Esophagus squamous epithelium (tissue), 5 donors: Measurements from ENCODE around the gene ESRRA. TPM values are rescaled to one million over a fixed set of nuclear protein-coding genes. Genes with fewer than 3 reads are reported as not detected.
"Not testable (repeated sequence)": the region's sequence is repeated elsewhere in the genome, so short reads cannot be mapped to it uniquely, and the experiment has no call there.

Experiments
- DNase-seq: peaks from one replicate; lab custom pipeline; 2025; lab: John Stamatoyannopoulos, UW
- H3K27ac ChIP-seq, 4 donors: fragments of 200-600 bp; sonication (generic); one replicate each; pipeline ENCODE4 v1.5.1; 2016 to 2019; ENCODE audit warnings: mild to moderate bottlenecking in 1 of 4
- H3K27me3 ChIP-seq, 4 donors: fragments of 200-600 bp; sonication (generic); 1 replicate in 3 of 4; 2 replicates in 1 of 4; pipeline versions ENCODE4 v1.5.1 to v1.6.0; 2017 to 2021; ENCODE audit warnings: antibody characterized with exemption in 1 of 4
- H3K36me3 ChIP-seq, 3 donors: fragments of 200-600 bp; sonication (generic); one replicate each; pipeline ENCODE4 v1.5.1; 2016 to 2019
- H3K4me1 ChIP-seq, 3 donors: fragments of 200-600 bp; sonication (generic); one replicate each; pipeline ENCODE4 v1.5.1; 2017 to 2019
- H3K4me3 ChIP-seq, 4 donors: fragments of 200-600 bp; sonication (generic); 1 replicate in 3 of 4; 2 replicates in 1 of 4; pipeline ENCODE4 v1.5.1; 2016 to 2019; ENCODE audit warnings: mild to moderate bottlenecking in 2 of 4, moderate library complexity in 1 of 4
- H3K9me3 ChIP-seq, 3 donors: fragments of 200-600 bp; sonication (generic); one replicate each; pipeline ENCODE4 v1.5.1; 2016 to 2019
- POLR2A ChIP-seq, 4 donors: fragments of 450-650 bp; IDR thresholded peaks; one replicate each; pipeline ENCODE4 v1.6.1; 2017; ENCODE audit warnings: antibody characterized with exemption in 4 of 4, mild to moderate bottlenecking in 4 of 4, moderate library complexity in 3 of 4
- WGBS, 2 donors: methylation state at CpG; one replicate each; pipeline ENCODE4 v1.1.5; 2018; 5-methylcytosine and 5-hydroxymethylcytosine counted together
- intact Hi-C: fragments of 100-400 bp; cut with DNase I; formaldehyde crosslinking; loops from one replicate; pipeline ENCODE4 v1.15.0; 2022
- total RNA-seq, 4 donors: library from RNA; depleted of rRNA; stranded (reverse); fragments of >200 nt; gene quantifications; one replicate each; pipeline ENCODE4 v1.1.0, GENCODE V29; 2016
- TF ChIP-seq, protein P1 (sequence below), 6 experiments: fragments of 450-650 bp in 4 of 6; fragments of 200-600 bp in 2 of 6; sonication (generic) in 2 of 6; IDR thresholded peaks; one replicate each; pipeline ENCODE4 v1.5.1; 2016 to 2019; ENCODE audit warnings: antibody characterized with exemption in 6 of 6, mild to moderate bottlenecking in 4 of 6, moderate library complexity in 4 of 6
- donor health status: DM: yes; HTN: yes; CAD: no.

ESRRA gene
- total RNA-seq, 4 donors from 2014 or later, result 81.9 to 131 (median 99.7) TPM

DNA sequence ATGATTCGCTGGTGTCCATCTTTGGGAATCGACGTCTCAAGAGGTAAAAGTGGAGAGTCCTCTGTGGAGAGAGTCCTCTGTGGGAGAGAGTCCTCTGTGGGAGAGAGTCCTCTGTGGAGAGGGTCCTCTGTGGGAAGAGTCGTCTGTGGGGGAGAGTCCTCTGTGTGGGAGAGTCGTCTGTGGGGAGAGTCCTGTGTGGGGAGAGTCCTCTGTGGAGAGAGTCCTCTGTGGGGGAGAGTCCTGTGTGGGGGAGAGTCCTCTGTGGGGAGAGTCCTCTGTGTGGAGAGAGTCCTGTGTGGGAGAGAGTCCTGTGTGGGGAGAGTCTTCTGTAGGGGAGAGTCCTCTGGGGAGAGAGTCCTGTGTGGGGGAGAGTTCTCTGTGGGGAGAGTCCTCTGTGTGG lies 15.7 kb downstream of the ESRRA start:
- H3K4me3 ChIP-seq, result no peak overlapping the region
- no peak for DNase-seq
- intact Hi-C loops, result no loop called here
- H3K4me1 ChIP-seq, result peaks cover 45 to 84% (median 46%) of the 10 kb centered on the region in 3 donors
- H3K9me3 ChIP-seq, result no peaks in the 10 kb centered on the region
- peaks cover 7 to 40% (median 14%) of the 10 kb centered on the region in 3 donors for H3K36me3 ChIP-seq
- no peak for TF ChIP-seq POLR2A (IDR thresholded peaks at IDR 0.05)
- TF ChIP-seq, protein P1, sequence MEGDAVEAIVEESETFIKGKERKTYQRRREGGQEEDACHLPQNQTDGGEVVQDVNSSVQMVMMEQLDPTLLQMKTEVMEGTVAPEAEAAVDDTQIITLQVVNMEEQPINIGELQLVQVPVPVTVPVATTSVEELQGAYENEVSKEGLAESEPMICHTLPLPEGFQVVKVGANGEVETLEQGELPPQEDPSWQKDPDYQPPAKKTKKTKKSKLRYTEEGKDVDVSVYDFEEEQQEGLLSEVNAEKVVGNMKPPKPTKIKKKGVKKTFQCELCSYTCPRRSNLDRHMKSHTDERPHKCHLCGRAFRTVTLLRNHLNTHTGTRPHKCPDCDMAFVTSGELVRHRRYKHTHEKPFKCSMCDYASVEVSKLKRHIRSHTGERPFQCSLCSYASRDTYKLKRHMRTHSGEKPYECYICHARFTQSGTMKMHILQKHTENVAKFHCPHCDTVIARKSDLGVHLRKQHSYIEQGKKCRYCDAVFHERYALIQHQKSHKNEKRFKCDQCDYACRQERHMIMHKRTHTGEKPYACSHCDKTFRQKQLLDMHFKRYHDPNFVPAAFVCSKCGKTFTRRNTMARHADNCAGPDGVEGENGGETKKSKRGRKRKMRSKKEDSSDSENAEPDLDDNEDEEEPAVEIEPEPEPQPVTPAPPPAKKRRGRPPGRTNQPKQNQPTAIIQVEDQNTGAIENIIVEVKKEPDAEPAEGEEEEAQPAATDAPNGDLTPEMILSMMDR (IDR thresholded peaks at IDR 0.05), result no peak
- WGBS, 2 donors, result 41% methylated on average over 3 of the region's 5 CpGs; no CpG with 5 or more reads in 1 of the 2 donors
- peak overlapping the region; percentile 74 to 99 (median 94) for H3K27ac ChIP-seq
- H3K27me3 ChIP-seq, result no peaks in the 10 kb centered on the region

- Histone ChIP-seq H3K4me3 (no peak overlapping the region), H3K27ac (peak overlapping the region; percentile 74 to 99 (median 94)), H3K4me1 (peaks cover 40 to 79% (median 43%) of the 10 kb centered on the region in 3 donors), H3K27me3 (no peaks in the 10 kb centered on the region), H3K9me3 (no peaks in the 10 kb centered on the region), H3K36me3 (peaks cover 2 to 34% (median 14%) of the 10 kb centered on the region in 3 donors)
- no peak for DNase-seq
- WGBS, 2 donors, result 30 to 83% methylated on average over 4 to 5 of the region's 5 CpGs
- TF ChIP-seq, protein P1 (IDR thresholded peaks at IDR 0.05), result no peak
- peak in 2 of 4 donors; percentile 30 to 32 for TF ChIP-seq POLR2A (IDR thresholded peaks at IDR 0.05)
- intact Hi-C loops, result no loop called here
Measured at GRCh38 chr11:64321533-64321932, 16.2 kb downstream of the ESRRA start.

DNA sequence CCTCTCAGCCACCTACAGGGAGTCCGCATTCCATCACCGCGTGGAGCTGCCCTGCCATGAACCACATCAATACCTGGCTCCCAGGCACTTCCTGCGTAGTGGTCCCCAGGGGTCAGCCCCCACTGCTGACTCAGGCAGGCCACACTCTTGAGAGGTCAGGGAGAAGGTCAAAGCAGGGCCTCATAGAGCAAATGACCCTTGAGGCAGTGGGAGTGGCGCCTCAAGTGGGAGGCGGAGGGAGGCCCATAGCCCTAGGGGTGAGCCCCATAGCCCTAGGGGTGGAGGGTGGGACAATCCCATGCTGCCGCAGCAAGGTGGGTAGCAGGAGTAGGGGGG lies 17.6 kb downstream of the ESRRA start:
- no peaks in the 10 kb centered on the region for H3K9me3 ChIP-seq
- peaks cover 2 to 34% (median 14%) of the 10 kb centered on the region in 3 donors for H3K36me3 ChIP-seq
- H3K27me3 ChIP-seq, result no peaks in the 10 kb centered on the region
- H3K27ac ChIP-seq, result peak overlapping the region in 3 of 4 donors; percentile 92 to 99 (median 96)
- DNase-seq, result no peak
- intact Hi-C loops, result no loop called here
- TF ChIP-seq, protein P1 (IDR thresholded peaks at IDR 0.05), result no peak
- no peak for TF ChIP-seq POLR2A (IDR thresholded peaks at IDR 0.05)
- H3K4me1 ChIP-seq, result peaks cover 37 to 74% (median 37%) of the 10 kb centered on the region in 3 donors
- 79 to 87% methylated on average over 2 to 3 of the region's 7 CpGs for WGBS, 2 donors
- H3K4me3 ChIP-seq, result no peak overlapping the region

- no peak for DNase-seq
- H3K9me3 ChIP-seq, result no peaks in the 10 kb centered on the region
- H3K4me3 ChIP-seq, result no peak overlapping the region
- TF ChIP-seq, protein P1 (IDR thresholded peaks at IDR 0.05), result no peak
- no peak for TF ChIP-seq POLR2A (IDR thresholded peaks at IDR 0.05)
- H3K4me1 ChIP-seq, result peaks cover 36 to 74% (median 37%) of the 10 kb centered on the region in 3 donors
- WGBS, 2 donors, result 14 to 70% methylated on average over 2 to 5 of the region's 5 CpGs
- H3K27me3 ChIP-seq, result no peaks in the 10 kb centered on the region
- peak overlapping the region; percentile 76 to 99 (median 94) for H3K27ac ChIP-seq
- intact Hi-C loops, result no loop called here
- peaks cover 2 to 34% (median 14%) of the 10 kb centered on the region in 3 donors for H3K36me3 ChIP-seq
Measured at GRCh38 chr11:64323373-64323772, 18.0 kb downstream of the ESRRA start.

GRCh38 chr11:64323984-64324383 lies 18.7 kb downstream of the ESRRA start:
- Histone ChIP-seq H3K4me1 (peaks cover 30 to 69% (median 34%) of the 10 kb centered on the region in 3 donors), H3K36me3 (peaks cover 2 to 34% (median 14%) of the 10 kb centered on the region in 3 donors), H3K27ac (peak overlapping the region; percentile 76 to 99 (median 94))
- intact Hi-C loops, DNase-seq, H3K4me3 ChIP-seq, H3K9me3 ChIP-seq, H3K27me3 ChIP-seq: not testable (repeated sequence)
- 80% methylated on average over 1 of the region's 4 CpGs; no CpG with 5 or more reads in 1 of the 2 donors for WGBS, 2 donors
